HG02840 (cell line): ENCODE measurements around the gene FADS1.

Experiments
- ATAC-seq: cut with Tn5 transposase; IDR thresholded peaks from one replicate; pipeline ENCODE4 v1.9.1; 2021; ENCODE audit warnings: mild to moderate bottlenecking, moderate library complexity, moderate number of reproducible peaks; ENCODE audit not compliant: unreplicated experiment, low FRiP score

The FADS1 gene

DNA sequence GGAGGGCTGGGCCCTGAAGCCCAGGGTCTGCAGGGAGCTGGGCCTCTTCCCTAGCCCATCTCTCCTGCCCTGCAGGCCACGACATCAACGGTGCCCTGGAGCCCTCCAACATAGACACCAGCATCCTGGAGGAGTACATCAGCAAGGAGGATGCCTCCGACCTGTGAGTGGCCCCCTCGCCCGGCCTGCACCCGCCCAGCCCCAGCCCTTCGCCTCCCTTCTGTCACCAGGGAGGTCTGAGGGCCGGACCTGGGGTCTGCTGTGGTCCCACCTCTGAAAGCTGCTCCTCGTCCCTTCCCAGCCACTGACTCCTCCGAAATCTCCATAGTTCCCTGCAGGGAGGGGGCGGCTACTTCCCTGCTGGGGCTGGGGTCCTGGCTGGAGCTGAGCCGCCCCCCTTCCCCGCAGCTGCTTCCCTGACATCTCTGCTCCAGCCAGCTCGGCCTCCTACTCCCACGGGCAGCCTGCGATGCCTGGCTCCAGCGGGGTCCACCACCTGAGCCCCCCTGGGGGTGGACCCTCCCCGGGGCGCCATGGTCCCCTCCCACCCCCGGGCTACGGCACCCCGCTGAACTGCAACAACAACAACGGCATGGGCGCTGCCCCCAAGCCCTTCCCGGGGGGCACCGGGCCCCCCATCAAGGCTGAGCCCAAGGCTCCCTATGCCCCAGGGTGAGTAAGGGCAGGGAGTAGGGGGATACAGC, 51.1 kb downstream of the FADS1 start:
- ATAC-seq, result no peak

- no peak for ATAC-seq
Observed at GRCh38 chr11:61764606-61765260, 52.1 kb downstream of the FADS1 start.

GRCh38 chr11:61763930-61764605, 52.7 kb downstream of the FADS1 start:
- no peak for ATAC-seq

DNA sequence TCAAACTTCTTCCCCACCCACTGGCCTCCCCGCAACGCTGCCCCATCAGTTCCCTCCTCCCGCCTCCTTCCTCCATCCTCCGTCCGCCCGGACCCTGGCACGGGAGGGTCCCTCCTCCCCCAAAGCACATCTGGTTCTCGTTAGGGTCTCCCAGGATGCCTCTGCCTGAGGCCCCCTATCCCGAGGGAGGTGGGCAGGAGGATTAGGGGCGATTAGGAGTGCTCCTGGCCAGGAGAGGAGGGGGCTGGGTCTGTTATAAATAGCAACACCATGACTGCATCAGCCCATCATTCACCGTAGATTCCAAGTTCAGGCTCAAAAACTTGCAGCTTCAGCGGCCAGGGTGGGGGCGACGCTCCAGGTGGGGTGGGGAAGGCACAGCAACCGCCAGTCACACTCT, 54.0 kb downstream of the FADS1 start:
- no peak for ATAC-seq

DNA sequence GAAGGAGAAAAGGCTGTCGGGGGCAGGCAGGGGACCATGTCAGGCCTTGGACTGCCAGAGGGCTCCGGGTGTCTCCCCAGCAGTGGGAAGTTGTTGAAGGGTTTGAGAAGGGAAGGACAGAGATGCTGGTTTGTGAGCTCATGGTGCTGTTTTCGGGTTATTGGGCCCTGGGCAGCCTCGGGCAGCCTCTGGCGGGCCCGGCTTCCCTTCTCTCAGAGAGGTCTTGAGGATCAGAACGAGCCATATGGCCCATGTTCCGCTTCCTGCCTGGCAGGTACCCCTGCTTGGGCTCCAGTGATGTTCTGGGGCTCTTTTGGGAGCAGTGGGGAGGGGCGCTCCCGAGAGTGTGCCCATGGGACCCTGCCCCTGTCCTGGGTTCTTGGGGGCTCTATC, 54.6 kb downstream of the FADS1 start:
- no peak for ATAC-seq

DNA sequence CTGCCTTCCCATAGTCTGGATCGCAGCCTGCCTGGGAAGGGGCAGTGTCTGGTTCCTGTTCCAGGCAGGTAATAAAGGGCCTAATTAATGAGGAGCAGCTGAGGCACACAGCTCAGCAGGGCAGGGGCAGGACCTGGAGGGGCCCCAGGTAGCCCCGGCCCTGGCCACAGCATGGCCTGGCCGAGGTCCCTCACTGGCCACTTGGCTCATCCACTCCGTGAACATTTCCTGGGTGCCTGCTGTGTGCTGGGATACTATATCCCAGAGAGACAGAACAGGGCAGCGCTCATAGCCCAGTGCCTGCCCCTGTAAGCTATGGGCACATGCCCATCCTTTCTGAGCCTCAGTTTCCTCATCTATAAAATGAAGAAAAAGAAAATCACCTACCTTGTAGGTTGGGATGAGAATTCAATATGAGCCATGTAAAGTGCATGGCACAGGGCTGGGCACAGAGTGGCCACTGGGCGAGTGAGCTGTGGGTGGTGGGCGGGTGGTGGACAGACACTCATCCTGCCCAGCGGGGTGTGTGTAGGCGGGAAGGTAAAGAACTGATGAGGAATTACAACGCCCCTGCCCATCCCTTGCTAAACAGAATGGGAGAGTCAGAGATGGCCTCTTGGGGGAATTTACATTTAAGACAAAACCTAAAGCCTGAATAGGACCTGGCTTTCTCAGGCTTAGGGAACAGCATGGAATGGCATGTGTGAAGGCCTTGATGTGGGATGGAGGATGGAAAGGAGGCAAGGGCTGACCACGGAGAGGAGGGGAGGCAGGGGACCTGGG, 55.2 kb downstream of the FADS1 start:
- no peak for ATAC-seq

DNA sequence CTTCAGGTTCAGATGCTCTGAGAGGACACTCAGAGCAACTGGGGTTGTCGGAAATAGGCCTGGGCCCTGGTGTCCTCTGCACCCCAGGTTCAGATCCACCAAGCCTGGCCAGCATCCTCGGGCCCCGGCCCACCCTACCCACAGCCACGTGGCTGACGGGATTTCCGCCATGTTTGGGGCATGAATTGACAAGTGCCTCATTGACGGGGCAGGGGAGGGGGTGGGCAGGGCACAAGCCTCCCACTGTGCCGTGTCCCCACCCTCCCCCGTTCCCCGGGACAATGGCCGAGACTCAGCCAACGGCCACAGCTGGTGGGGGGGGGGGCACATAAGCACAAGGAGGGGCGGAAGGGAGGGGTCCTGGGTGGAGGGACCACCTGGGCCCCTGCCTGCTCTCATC, 55.9 kb downstream of the FADS1 start:
- ATAC-seq, result no peak

DNA sequence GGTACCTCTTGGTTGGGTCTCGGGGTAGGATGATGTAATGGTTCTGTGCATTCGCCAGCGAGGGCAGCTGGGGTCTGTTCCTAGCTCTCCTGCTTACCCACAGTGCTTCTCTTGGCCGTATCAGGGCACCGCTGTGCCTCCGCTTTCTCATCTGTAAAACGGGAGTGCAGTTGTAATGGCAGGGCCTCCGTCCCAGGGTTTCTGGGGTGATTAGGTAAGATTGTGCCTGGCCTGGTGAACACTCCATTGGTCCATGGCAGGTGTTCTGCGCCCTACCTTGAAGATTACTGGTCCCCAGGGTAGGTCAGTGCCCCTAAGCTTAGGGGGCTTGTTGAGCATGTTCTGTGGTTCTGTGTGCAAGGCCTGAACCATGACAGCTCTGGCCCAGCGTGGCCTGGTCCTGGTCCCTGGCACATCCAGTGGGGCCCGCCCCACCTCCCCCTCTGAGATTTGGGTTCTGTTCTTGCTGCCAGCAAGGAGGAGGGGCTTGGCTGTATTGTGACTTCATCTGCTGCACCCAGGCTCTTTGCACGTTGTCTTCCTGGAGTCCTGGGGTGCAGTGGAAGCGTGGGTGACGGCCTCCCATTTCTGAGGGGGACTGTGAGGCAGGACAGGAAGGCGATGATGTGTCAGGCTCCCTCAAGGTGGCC, 59.5 kb downstream of the FADS1 start:
- no peak for ATAC-seq

DNA sequence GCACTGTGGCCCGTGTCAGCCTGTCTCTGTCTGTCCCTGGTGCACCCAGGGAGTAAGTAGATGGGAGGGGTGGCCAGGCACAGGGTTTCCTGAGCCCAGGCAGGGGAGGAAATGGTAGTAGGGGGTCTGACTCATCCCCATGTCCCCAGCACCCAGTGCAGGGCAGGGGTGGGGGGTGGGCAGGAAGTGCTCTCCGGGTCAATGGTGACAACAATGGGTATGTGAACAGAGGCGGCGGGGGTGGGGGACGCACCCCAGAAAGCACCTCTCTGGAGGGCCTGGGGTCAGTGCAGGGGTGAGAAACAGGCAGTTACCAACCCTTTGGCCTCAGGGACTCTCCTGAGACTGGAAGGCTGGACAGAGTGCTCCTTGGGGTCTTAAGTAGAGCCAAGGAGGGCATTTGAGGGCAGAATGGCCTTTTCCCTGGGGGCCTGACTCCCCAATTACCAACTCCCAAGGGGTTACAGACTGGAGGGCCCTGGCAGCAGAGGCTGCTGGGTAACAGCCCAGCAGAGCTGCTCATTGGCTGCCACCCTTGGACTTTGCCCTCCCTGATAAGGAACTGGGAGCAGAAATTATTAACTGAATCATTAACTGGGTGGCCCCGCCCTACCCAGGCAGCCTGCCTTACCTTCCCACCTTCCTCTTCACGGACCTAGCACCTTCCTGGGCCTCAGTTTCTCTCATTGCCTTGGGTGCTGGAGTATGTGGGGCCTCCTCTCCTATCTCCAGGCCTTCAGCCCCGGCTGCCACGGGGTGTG, 60.2 kb downstream of the FADS1 start:
- no peak for ATAC-seq

GRCh38 chr11:61756147-61756451, 60.7 kb downstream of the FADS1 start:
- ATAC-seq, result no peak

DNA sequence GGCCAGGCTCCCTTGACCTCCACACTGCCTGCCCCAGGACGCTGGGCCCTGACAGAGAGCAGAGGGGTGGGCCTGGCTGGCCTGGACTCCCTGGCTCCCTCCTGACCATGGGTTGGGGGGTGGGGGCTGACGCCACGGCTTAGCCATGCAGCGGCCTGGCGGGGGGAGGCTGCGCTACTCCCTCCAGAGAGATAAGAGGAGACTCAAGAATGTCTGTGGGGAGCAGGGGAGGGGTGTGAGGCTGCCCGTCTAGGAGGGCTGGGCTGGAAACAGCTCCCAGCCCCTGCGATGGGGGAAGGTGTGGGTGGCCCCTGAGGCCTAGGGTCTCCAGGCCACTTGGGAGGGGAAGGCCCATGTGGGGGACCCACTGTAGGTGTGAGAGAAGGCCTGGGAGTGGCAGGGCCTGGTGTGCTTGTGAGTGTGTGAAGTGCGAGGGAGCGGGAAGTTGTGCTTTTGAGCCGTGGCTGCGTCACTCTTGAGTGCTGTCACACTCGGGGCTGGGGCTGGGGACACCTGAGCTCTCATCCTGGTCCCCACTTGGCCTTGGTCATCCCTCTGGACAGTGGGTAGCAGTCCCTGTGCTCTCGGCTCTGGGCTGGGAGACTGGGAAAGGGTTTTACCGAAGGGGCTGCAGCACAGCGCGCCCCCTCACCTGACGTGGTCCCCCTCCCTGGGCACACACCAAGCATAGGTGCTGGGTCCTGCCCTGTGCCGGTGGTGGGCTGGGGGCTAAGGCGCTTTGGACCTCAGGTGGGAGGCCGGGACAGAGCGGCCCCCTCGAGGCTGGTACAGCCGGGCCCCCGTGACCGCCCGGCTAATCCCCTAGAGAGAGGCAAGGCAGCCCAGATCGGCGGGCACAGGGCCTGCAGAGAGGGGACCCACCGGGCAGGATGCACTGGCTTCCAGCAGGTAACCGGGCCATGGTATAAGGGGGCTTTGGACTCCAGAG, 62.0 kb downstream of the FADS1 start:
- no peak for ATAC-seq

GRCh38 chr11:61753672-61754071, 63.1 kb downstream of the FADS1 start:
- ATAC-seq, result no peak

GRCh38 chr11:61752925-61753521, 63.8 kb downstream of the FADS1 start:
- ATAC-seq, result no peak

DNA sequence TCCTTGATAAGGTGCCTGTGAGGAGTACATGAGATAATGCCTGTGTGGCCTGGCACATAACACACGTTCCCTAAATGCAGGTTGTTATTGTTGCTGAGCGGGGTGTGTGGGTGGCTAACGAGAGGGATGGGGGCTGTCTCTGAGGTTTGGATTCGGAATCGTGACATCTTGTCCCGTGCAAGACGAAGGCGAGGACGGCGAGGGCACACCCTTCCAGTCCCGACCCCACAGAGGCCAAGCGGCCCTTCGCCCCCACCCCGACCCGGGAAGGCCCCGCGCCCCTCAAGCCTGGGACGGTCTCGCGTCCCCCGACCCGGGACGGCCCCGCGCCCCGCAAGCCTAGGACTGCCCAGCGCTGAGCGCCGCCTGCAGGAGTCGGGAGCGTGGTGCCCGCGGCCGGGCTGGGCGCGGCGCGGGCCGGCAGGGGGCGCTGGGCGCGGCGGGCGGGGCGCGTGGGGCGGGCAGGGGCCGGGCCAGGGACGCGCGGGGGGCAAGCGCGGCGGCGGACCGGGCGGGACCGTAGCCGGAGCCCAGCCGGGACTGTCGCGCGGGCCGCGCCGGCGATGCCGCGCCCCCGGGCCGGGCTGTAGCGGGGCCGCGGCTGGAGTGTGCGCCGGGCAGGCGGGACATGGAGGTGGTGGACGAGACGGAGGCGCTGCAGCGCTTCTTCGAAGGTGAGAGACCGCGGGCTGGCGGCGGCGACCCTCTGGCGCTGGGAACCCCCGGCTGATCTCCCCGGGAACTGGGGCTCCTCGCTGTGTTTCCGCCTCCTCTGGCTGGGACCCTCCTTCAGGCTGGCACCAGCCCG, 64.5 kb downstream of the FADS1 start, which contains the start of gene MYRF:
MYRF (plus strand) TSS at position 520 of the 808 bp plus-strand sequence; CDS start at position 629, 109 bp downstream.
- no peak for ATAC-seq

DNA sequence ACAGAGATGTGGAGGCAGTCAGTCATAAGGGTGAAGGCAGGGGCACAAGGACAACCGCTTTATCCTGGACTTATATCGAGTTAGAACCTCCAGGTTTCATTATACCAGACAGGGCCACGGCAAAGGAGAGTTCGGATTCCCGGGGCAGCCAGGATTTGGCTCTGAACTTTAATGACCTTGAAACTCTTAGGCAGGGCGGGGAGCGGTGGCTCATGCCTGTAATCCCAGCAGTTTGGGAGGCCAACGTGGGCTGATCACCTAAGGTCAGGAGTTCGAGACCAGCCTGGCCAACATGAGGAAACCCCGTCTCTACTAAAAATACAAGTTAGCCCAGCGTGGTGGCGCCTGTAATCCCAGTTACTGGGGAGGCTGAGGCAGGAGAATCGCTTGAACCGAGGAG, 65.4 kb downstream of the FADS1 start:
- no peak for ATAC-seq

DNA sequence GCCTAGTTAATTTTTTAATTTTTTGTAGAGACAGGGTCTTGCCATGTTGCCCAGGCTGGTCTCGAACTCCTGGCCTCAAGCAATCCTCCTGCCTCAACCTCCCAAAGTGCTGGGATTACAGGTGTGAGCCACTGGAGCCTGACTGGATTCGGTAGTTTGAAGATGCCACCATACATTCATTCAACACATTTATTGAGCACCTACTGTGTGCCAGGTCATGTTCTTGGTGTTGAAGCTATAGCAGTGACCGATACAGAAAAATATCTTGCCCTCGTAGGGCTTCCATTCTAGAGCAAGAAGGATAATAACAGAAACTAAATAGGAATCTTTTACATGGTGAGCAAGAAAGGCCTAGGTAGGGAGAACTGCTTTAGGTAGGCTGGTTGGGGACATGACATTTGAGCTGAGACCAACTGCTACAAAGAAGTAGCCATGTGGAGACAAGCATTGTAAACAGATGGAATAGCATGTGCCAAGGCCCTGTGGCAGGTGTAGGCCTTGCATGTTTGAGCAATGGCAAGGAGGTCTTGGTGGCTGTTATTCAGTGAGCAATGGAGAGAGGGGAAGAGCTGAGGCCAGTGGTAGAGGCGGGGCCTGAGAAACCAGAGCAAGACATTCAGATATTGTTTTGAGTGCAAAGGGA, 66.1 kb downstream of the FADS1 start:
- ATAC-seq, result no peak
